IMR-90 (cell line): ENCODE measurements around the gene MSH2. TPM values are rescaled to one million over a fixed set of nuclear protein-coding genes. Genes with fewer than 3 reads are reported as not detected.

Experiments
- ATAC-seq: fragments of 200-7000 bp; cut with Tn5 transposase; 2 replicates; pipeline ENCODE4 v1.9.1; 2020; ENCODE audit warnings: low read depth, mild to moderate bottlenecking, moderate library complexity
- BruUV-seq: library from RNA; stranded (reverse); fragments of 400-500 nt; replicated peaks from 2 replicates; lab custom pipeline; 2021; lab: Mats Ljungman, UMichigan
- CTCF ChIA-PET: fragments of 300-600 bp; formaldehyde crosslinking; extraction: SDS; loops from one replicate; lab custom pipeline; 2021; ENCODE audit warnings: antibody characterized with exemption; lab: Yijun Ruan, JAX
- POLR2A ChIA-PET: fragments of 300-600 bp; sonication (Branson Sonifier 250); formaldehyde crosslinking; loops from one replicate; lab custom pipeline; 2022; ENCODE audit warnings: antibody characterized with exemption; ENCODE audit not compliant: unreplicated experiment; lab: Charles Lee
- DNase-seq: peaks from one replicate; pipeline ENCODE4 v3.0.0; 2013
- H2AFZ ChIP-seq: replicated peaks from 2 replicates; pipeline ENCODE3; 2013; ENCODE audit warnings: low read length, mild to moderate bottlenecking; ENCODE audit not compliant: poor library complexity
- H2AK5ac ChIP-seq: 2 replicates; pipeline ENCODE4 v1.6.1; 2013; ENCODE audit warnings: low read depth, low read length, inconsistent platforms
- H2AK9ac ChIP-seq: replicated peaks from 2 replicates; pipeline ENCODE3; 2013; ENCODE audit warnings: mild to moderate bottlenecking, low read depth, low read length, moderate library complexity; ENCODE audit not compliant: poor library complexity
- H2BK120ac ChIP-seq: 2 replicates; pipeline ENCODE4 v1.6.1; 2013; ENCODE audit warnings: low read depth, low read length, inconsistent platforms
- H2BK15ac ChIP-seq: 3 replicates; pipeline ENCODE4 v1.6.1; 2013; ENCODE audit warnings: low read depth, low read length, inconsistent platforms
- H2BK20ac ChIP-seq: 2 replicates; pipeline ENCODE4 v1.6.1; 2013; ENCODE audit warnings: low read depth, mild to moderate bottlenecking, inconsistent platforms, low read length, moderate library complexity
- H2BK5ac ChIP-seq: 2 replicates; pipeline ENCODE4 v1.6.1; 2013; ENCODE audit warnings: mild to moderate bottlenecking, low read depth, low read length, inconsistent platforms; ENCODE audit not compliant: poor library complexity, severe bottlenecking
- H3K14ac ChIP-seq: replicated peaks from 2 replicates; pipeline ENCODE4 v1.6.1; 2013; ENCODE audit warnings: low read depth, low read length, inconsistent platforms
- H3K18ac ChIP-seq: 2 replicates; pipeline ENCODE4 v1.6.1; 2013; ENCODE audit warnings: low read depth, low read length, control low read depth
- H3K23ac ChIP-seq: 2 replicates; pipeline ENCODE4 v1.6.1; 2013; ENCODE audit warnings: low read depth, low read length, inconsistent platforms
- H3K27ac ChIP-seq: 2 replicates; pipeline ENCODE4 v1.5.1; 2013; ENCODE audit warnings: mild to moderate bottlenecking, control low read depth, low read length; ENCODE audit not compliant: insufficient read depth
- H3K27me3 ChIP-seq: 2 replicates; pipeline ENCODE4 v1.6.1; 2013; ENCODE audit warnings: low read length; ENCODE audit not compliant: control insufficient read depth, insufficient read depth
- H3K36me3 ChIP-seq: 2 replicates; pipeline ENCODE4 v1.6.1; 2013; ENCODE audit warnings: low read length, mixed read lengths; ENCODE audit not compliant: control insufficient read depth, insufficient read depth
- H3K4ac ChIP-seq: 2 replicates; pipeline ENCODE4 v1.6.1; 2013; ENCODE audit warnings: low read depth, low read length, inconsistent platforms
- H3K4me1 ChIP-seq: 2 replicates; pipeline ENCODE4 v1.6.1; 2013; ENCODE audit warnings: low read length, mixed read lengths; ENCODE audit not compliant: control insufficient read depth, insufficient read depth
- H3K4me2 ChIP-seq: 2 replicates; pipeline ENCODE4 v1.6.1; 2013; ENCODE audit warnings: low read depth, mild to moderate bottlenecking, control low read depth, low read length, moderate library complexity
- H3K4me3 ChIP-seq: 2 replicates; pipeline ENCODE4 v1.5.1; 2013; ENCODE audit warnings: low read depth, mild to moderate bottlenecking, control low read depth, low read length, moderate library complexity; ENCODE audit not compliant: insufficient read depth
- H3K56ac ChIP-seq: 2 replicates; pipeline ENCODE4 v1.6.1; 2013; ENCODE audit warnings: low read length, inconsistent platforms; ENCODE audit not compliant: insufficient read depth; ENCODE audit errors: extremely low read depth
- H3K79me1 ChIP-seq, 2 experiments: 2 replicates each; pipeline ENCODE4 v1.6.1; 2013; ENCODE audit warnings: low read length in 2 of 2, inconsistent platforms in 1 of 2, low read depth in 1 of 2
- H3K9ac ChIP-seq: 2 replicates; pipeline ENCODE4 v1.6.1; 2013; ENCODE audit warnings: low read depth, low read length, control low read depth
- H3K9me1 ChIP-seq: 2 replicates; pipeline ENCODE4 v1.6.1; 2013; ENCODE audit warnings: low read length, inconsistent platforms; ENCODE audit not compliant: insufficient read depth
- H3K9me3 ChIP-seq: 2 replicates; pipeline ENCODE4 v1.6.1; 2013; ENCODE audit warnings: low read length; ENCODE audit not compliant: control insufficient read depth, insufficient read depth
- H4K20me1 ChIP-seq: 2 replicates; pipeline ENCODE4 v1.6.1; 2013; ENCODE audit warnings: low read length, inconsistent platforms; ENCODE audit not compliant: insufficient read depth
- H4K5ac ChIP-seq: 2 replicates; pipeline ENCODE4 v1.6.1; 2013; ENCODE audit warnings: mild to moderate bottlenecking, low read depth, low read length, control low read depth
- H4K8ac ChIP-seq, 2 experiments: 2 replicates each; pipeline ENCODE4 v1.6.1; 2013; ENCODE audit warnings: low read depth in 2 of 2, low read length in 2 of 2, control low read depth in 1 of 2, inconsistent platforms in 1 of 2
- H4K91ac ChIP-seq: 2 replicates; pipeline ENCODE4 v1.6.1; 2013; ENCODE audit warnings: low read depth, low read length, inconsistent platforms; ENCODE audit not compliant: insufficient read depth
- FOS ChIP-seq: fragments of 150-350 bp; IDR thresholded peaks from 2 replicates; pipeline ENCODE4 v1.6.1; 2016; ENCODE audit warnings: low read depth, low read length
- MAFK ChIP-seq: IDR thresholded peaks from 2 replicates; pipeline ENCODE4 v1.6.1; 2012; ENCODE audit warnings: low read depth, low read length, improper control_type of control experiment
- WGBS, 2 experiments: methylation state at CpG; one replicate each; pipeline versions ENCODE4 v1.1.5 to v1.1.7; 2013; ENCODE audit warnings: missing lambda C conversion rate in 2 of 2; ENCODE audit not compliant: insufficient read length in 1 of 2; ENCODE audit errors: extremely low coverage in 2 of 2; 5-methylcytosine and 5-hydroxymethylcytosine counted together
- dilution Hi-C: fragments of 300-500 bp; cut with HindIII; formaldehyde crosslinking; loops from one replicate; pipeline ENCODE4 v1.14.3; 2018; ENCODE audit warnings: low sequenced_read_pairs; ENCODE audit not compliant: unreplicated experiment
- in situ Hi-C: fragments of 300-500 bp; cut with MboI; formaldehyde crosslinking; loops from 3 replicates; pipeline ENCODE4 v1.14.3; 2019; ENCODE audit warnings: low sequenced_read_pairs, inconsistent platforms, mixed read lengths
- intact Hi-C: fragments of 100-400 bp; cut with micrococcal nuclease; formaldehyde crosslinking; loops from 2 replicates; pipeline ENCODE4 v1.10.0; 2022
- polyA plus RNA-seq, 3 experiments: library from polyadenylated mRNA; depleted of rRNA; stranded (reverse); fragments of >200 nt; gene quantifications; 2 replicates each; pipeline ENCODE4 v1.2.3, GENCODE V29; 2012; ENCODE audit warnings: low replicate concordance in 1 of 3
- total RNA-seq: library from RNA; depleted of rRNA; stranded (reverse); fragments of >200 nt; gene quantifications from 2 replicates; pipeline ENCODE4 v1.2.3, GENCODE V29; 2012

Gene MSH2
- total and polyA plus RNA-seq, 2 of the 4 experiments (the other 2 are of a cell fraction): 13.8 to 22.6 TPM

DNA sequence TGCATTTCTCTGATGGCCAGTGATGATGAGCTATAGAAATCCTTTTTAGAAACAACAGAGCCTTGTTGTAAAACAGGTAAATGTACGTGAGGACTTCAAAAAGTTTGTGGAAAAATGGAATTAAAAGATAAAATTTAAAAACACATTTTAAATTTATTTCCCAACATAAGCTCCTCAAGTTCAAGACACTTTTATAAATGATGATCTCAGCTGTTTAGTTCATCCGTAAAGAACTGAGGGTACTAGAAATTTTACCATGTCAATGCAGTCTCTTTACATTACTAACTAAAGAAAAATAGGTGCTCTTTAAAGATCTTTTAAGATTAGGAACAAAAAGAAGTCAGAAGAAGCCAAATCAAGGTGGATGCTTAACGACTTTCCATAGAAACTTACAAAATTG lies 52.5 kb downstream of the MSH2 start:
- no peak overlapping the region for H3K23ac ChIP-seq
- H4K5ac ChIP-seq: no peak overlapping the region
- TF ChIP-seq MAFK: 0 out of 2 replicates have a peak, but pooled peaks have one; percentile 9
- TF ChIP-seq FOS: no peak
- intact Hi-C loops: no loop called here
- no peak overlapping the region for H4K91ac ChIP-seq
- no peaks in the 10 kb centered on the region for H3K27me3 ChIP-seq
- H2BK5ac ChIP-seq: no peak overlapping the region
- H2BK15ac ChIP-seq: no peak overlapping the region
- no peaks in the 10 kb centered on the region for H3K4me1 ChIP-seq
- H3K4me2 ChIP-seq: no peak overlapping the region
- no peaks in the 10 kb centered on the region for H4K20me1 ChIP-seq
- BruUV-seq: no TSS peak
- dilution Hi-C loops: no loop called here
- ChIA-PET POLR2A (no interaction called here), CTCF (no interaction called here)
- H3K36me3 ChIP-seq: no peaks in the 10 kb centered on the region
- no peak overlapping the region for H3K9ac ChIP-seq
- H2AK5ac ChIP-seq: no peak overlapping the region
- no peaks in the 10 kb centered on the region for H3K9me1 ChIP-seq
- no peak overlapping the region for H2AFZ ChIP-seq
- H3K4ac ChIP-seq: no peak overlapping the region
- no peak for DNase-seq
- no peak overlapping the region for H4K8ac ChIP-seq
- H3K27ac ChIP-seq: no peak overlapping the region
- H3K4me3 ChIP-seq: no peak overlapping the region
- no peak overlapping the region for H2AK9ac ChIP-seq
- ATAC-seq: no peak
- WGBS, 2 experiments: no CpG with 5 or more reads among the region's 3 CpGs
- H3K14ac ChIP-seq: no peak overlapping the region
- no peak overlapping the region for H2BK20ac ChIP-seq
- no peak overlapping the region for H2BK120ac ChIP-seq
- no peaks in the 10 kb centered on the region for H3K79me1 ChIP-seq
- H3K9me3 ChIP-seq: no peaks in the 10 kb centered on the region
- no peak overlapping the region for H3K56ac ChIP-seq
- no peak overlapping the region for H3K18ac ChIP-seq
- in situ Hi-C loops: no loop called here
